ENCODE measurements around the gene TAF4B.
"Not testable (repeated sequence)": the region's sequence is repeated elsewhere in the genome, so short reads cannot be mapped to it uniquely, and the experiment has no call there.

The TAF4B gene

GRCh38 chr18:26419746-26420145, 193.5 kb downstream of the TAF4B start:
- DNase-seq (ENCODE audit: low read depth in 2 of 2, low spot score in 1 of 2) = no peak

- DNase-seq (ENCODE audit: low read depth in 2 of 2, low spot score in 1 of 2) = no peak
Observed at GRCh38 chr18:26421503-26421902, 195.3 kb downstream of the TAF4B start.

- DNase-seq (ENCODE audit: low read depth in 2 of 2, low spot score in 1 of 2) = no peak
Observed at GRCh38 chr18:26421931-26422330, 195.7 kb downstream of the TAF4B start.

GRCh38 chr18:26422472-26423162, 196.4 kb downstream of the TAF4B start:
- DNase-seq (ENCODE audit: low read depth in 2 of 2, low spot score in 1 of 2) = no peak

GRCh38 chr18:26424428-26425147, 198.3 kb downstream of the TAF4B start:
- DNase-seq (ENCODE audit: low read depth in 2 of 2, low spot score in 1 of 2) = no peak

GRCh38 chr18:26425148-26425531, 198.9 kb downstream of the TAF4B start:
- DNase-seq (ENCODE audit: low read depth in 2 of 2, low spot score in 1 of 2) = no peak

- no peak for DNase-seq (ENCODE audit: low read depth in 2 of 2, low spot score in 1 of 2)
Observed at GRCh38 chr18:26429535-26430226, 203.4 kb downstream of the TAF4B start.

GRCh38 chr18:26432651-26433424, 206.6 kb downstream of the TAF4B start:
- DNase-seq (ENCODE audit: low read depth in 2 of 2, low spot score in 1 of 2) = no peak

- no peak for DNase-seq (ENCODE audit: low read depth in 2 of 2, low spot score in 1 of 2)
Observed at GRCh38 chr18:26434887-26435286, 208.6 kb downstream of the TAF4B start.

GRCh38 chr18:26435415-26436095, 209.3 kb downstream of the TAF4B start:
- no peak for DNase-seq (ENCODE audit: low read depth in 2 of 2, low spot score in 1 of 2)

- DNase-seq (ENCODE audit: low read depth in 2 of 2, low spot score in 1 of 2) = no peak
Observed at GRCh38 chr18:26436176-26437051, 210.2 kb downstream of the TAF4B start.

- DNase-seq (ENCODE audit: low read depth in 2 of 2, low spot score in 1 of 2) = not testable (repeated sequence)
Observed at GRCh38 chr18:26437634-26438033, 211.4 kb downstream of the TAF4B start.

GRCh38 chr18:26438980-26439379, 212.7 kb downstream of the TAF4B start:
- no peak for DNase-seq (ENCODE audit: low read depth in 2 of 2, low spot score in 1 of 2)

- no peak for DNase-seq (ENCODE audit: low read depth in 2 of 2, low spot score in 1 of 2)
Observed at GRCh38 chr18:26439537-26439936, 213.3 kb downstream of the TAF4B start.

GRCh38 chr18:26440644-26441043, 214.4 kb downstream of the TAF4B start:
- DNase-seq (ENCODE audit: low read depth in 2 of 2, low spot score in 1 of 2) = no peak

All from stimulated activated CD8-positive, alpha-beta memory T cell treated with anti-CD3 and anti-CD28 coated beads, Interleukin-4, amount 100 ng/mL, for 1 hour (primary cell).